HCT116 (cell line): ENCODE data around the gene CACNA2D3. TPM values are rescaled to one million over a fixed set of nuclear protein-coding genes. Genes with fewer than 3 reads are reported as not detected.

Experiments
- ATAC-seq: fragments of 200-7000 bp; cut with Tn5 transposase; 2 replicates; pipeline ENCODE4 v1.9.1; 2020; ENCODE audit warnings: mild to moderate bottlenecking, moderate library complexity
- BruUV-seq: library from RNA; stranded (reverse); fragments of 400-500 nt; replicated peaks from 2 replicates; lab custom pipeline; 2021; lab: Mats Ljungman, UMichigan
- CTCF ChIA-PET: fragments of 300-600 bp; sonication (Branson Sonifier 250); formaldehyde crosslinking; loops from one replicate; lab custom pipeline; 2021; ENCODE audit warnings: antibody characterized with exemption; lab: Charles Lee
- POLR2A ChIA-PET: fragments of 300-600, 350-600 bp; sonication (Branson Sonifier 250); formaldehyde crosslinking; loops from one replicate; lab custom pipeline; 2021; ENCODE audit warnings: antibody characterized with exemption; lab: Charles Lee
- RAD21 ChIA-PET, 2 experiments: fragments of 300-600 bp; sonication (Branson Sonifier 250); formaldehyde crosslinking; loops; one replicate each; lab custom pipeline; 2023; ENCODE audit warnings: low total read pairs in 2 of 2; ENCODE audit not compliant: uncharacterized antibody in 2 of 2, unreplicated experiment in 2 of 2, low non-redundant PET in 1 of 2; lab: Charles Lee
- DNase-seq: peaks from one replicate; pipeline ENCODE4 v3.0.0-alpha.2; 2010; ENCODE audit warnings: low read depth, low spot score
- H2AFZ ChIP-seq: fragments of 200-600 bp; shearing (Covaris generic), sonication (generic); 2 replicates; pipeline ENCODE4 v1.6.1; 2017; ENCODE audit warnings: low read depth, mixed run types, mixed read lengths, antibody characterized with exemption, low read length; ENCODE audit not compliant: poor library complexity, severe bottlenecking
- H3K27ac ChIP-seq: 2 replicates; pipeline ENCODE4 v1.5.1; 2012; ENCODE audit warnings: low read depth, low read length
- H3K27me3 ChIP-seq: fragments of 200-600 bp; sonication (generic); 2 replicates; pipeline ENCODE4 v1.6.1; 2016; ENCODE audit warnings: mixed run types, low read length, mixed read lengths; ENCODE audit not compliant: insufficient read depth
- H3K36me3 ChIP-seq, 2 experiments: fragments of 200-500 bp in 1 of 2; fragments of 200-600 bp in 1 of 2; sonication (Bioruptor generic) in 1 of 2; sonication (generic) in 1 of 2; 2 replicates each; pipeline versions ENCODE4 v1.5.1 to v1.6.1; 2014 to 2016; ENCODE audit warnings: low read length in 2 of 2, inconsistent platforms in 1 of 2, mixed read lengths in 1 of 2, mixed run types in 1 of 2; ENCODE audit not compliant: insufficient read depth in 2 of 2, control insufficient read depth in 1 of 2
- H3K4me1 ChIP-seq, 2 experiments: fragments of 200-600 bp in 1 of 2; sonication (generic) in 1 of 2; 2 replicates each; pipeline versions ENCODE4 v1.5.1 to v1.6.1; 2012 to 2017; ENCODE audit warnings: low read length in 2 of 2, inconsistent platforms in 1 of 2, mild to moderate bottlenecking in 1 of 2, mixed read lengths in 1 of 2, mixed run types in 1 of 2, moderate library complexity in 1 of 2; ENCODE audit not compliant: insufficient read depth in 2 of 2, control insufficient read depth in 1 of 2
- H3K4me2 ChIP-seq: fragments of 200-600 bp; sonication (generic); 2 replicates; pipeline ENCODE4 v1.6.1; 2017; ENCODE audit warnings: mixed run types, low read length, mixed read lengths
- H3K4me3 ChIP-seq, 2 experiments: fragments of 200-600 bp in 1 of 2; sonication (generic) in 1 of 2; replicated peaks in 1 of 2; 2 replicates each; pipeline ENCODE4 v1.5.1; 2011 to 2016; ENCODE audit warnings: low read length in 2 of 2, control low read depth in 1 of 2, low read depth in 1 of 2, mild to moderate bottlenecking in 1 of 2, mixed read lengths in 1 of 2, mixed run types in 1 of 2
- H3K79me2 ChIP-seq: fragments of 200-600 bp; sonication (generic); 2 replicates; pipeline ENCODE4 v1.6.1; 2017; ENCODE audit warnings: mild to moderate bottlenecking, mixed run types, low read length, moderate library complexity, mixed read lengths; ENCODE audit not compliant: insufficient read depth
- H3K9ac ChIP-seq: fragments of 200-600 bp; sonication (generic); 2 replicates; pipeline ENCODE4 v1.6.1; 2016; ENCODE audit warnings: low read length, mixed read lengths
- H3K9me2 ChIP-seq: fragments of 200-600 bp; sonication (generic), shearing (Covaris generic); 2 replicates; pipeline ENCODE4 v1.6.1; 2017; ENCODE audit warnings: mixed run types, mild to moderate bottlenecking, moderate library complexity; ENCODE audit not compliant: insufficient read depth
- H3K9me3 ChIP-seq, 2 experiments: fragments of 200-500 bp in 1 of 2; fragments of 200-600 bp in 1 of 2; sonication (Bioruptor generic) in 1 of 2; sonication (generic) in 1 of 2; 2 replicates each; pipeline ENCODE4 v1.6.1; 2014 to 2017; ENCODE audit warnings: low read length in 2 of 2, mixed read lengths in 2 of 2, inconsistent platforms in 1 of 2, low read depth in 1 of 2, mild to moderate bottlenecking in 1 of 2, mixed run types in 1 of 2, moderate library complexity in 1 of 2; ENCODE audit not compliant: control insufficient read depth in 1 of 2, insufficient read depth in 1 of 2
- H4K20me1 ChIP-seq: fragments of 200-600 bp; sonication (generic), shearing (Covaris generic); 2 replicates; pipeline ENCODE4 v1.6.1; 2017; ENCODE audit warnings: mixed run types, mild to moderate bottlenecking, moderate library complexity; ENCODE audit not compliant: insufficient read depth
- CBX3 ChIP-seq: IDR thresholded peaks from 2 replicates; pipeline ENCODE4 v1.6.1; 2012; ENCODE audit warnings: low read depth
- CTCF ChIP-seq, 3 experiments: fragments of 200-600 bp in 1 of 3; sonication (generic) in 1 of 3; IDR thresholded peaks in 2 of 3; conservative IDR thresholded peaks in 1 of 3; 2 replicates each; pipeline ENCODE4 v1.5.1; 2012 to 2017; ENCODE audit warnings: low read depth in 2 of 3, low read length in 2 of 3, antibody characterized with exemption in 1 of 3, borderline replicate concordance in 1 of 3, control low read depth in 1 of 3, mild to moderate bottlenecking in 1 of 3, mixed read lengths in 1 of 3, mixed run types in 1 of 3, moderate library complexity in 1 of 3; ENCODE audit not compliant: insufficient read depth in 1 of 3
- JUND ChIP-seq: IDR thresholded peaks from 2 replicates; pipeline ENCODE4 v1.6.1; 2012
- POLR2A ChIP-seq: IDR thresholded peaks from 2 replicates; pipeline ENCODE4 v1.7.0; 2011; ENCODE audit warnings: borderline replicate concordance; ENCODE audit not compliant: insufficient read depth, insufficient read length; ENCODE audit errors: extremely low read depth
- POLR2AphosphoS5 ChIP-seq: IDR thresholded peaks from 2 replicates; pipeline ENCODE4 v1.6.1; 2011; ENCODE audit warnings: mild to moderate bottlenecking, low read depth, low read length, moderate library complexity
- RAD21 ChIP-seq: IDR thresholded peaks from 2 replicates; pipeline ENCODE4 v1.6.1; 2012; ENCODE audit warnings: low read depth, mild to moderate bottlenecking
- REST ChIP-seq: IDR thresholded peaks from 2 replicates; pipeline ENCODE4 v1.6.1; 2012; ENCODE audit warnings: low read depth
- SIN3A ChIP-seq: IDR thresholded peaks from 2 replicates; pipeline ENCODE4 v1.6.1; 2012; ENCODE audit warnings: low read depth
- TCF7L2 ChIP-seq: IDR thresholded peaks from 2 replicates; pipeline ENCODE4 v1.7.0; 2011; ENCODE audit warnings: borderline replicate concordance, inconsistent platforms; ENCODE audit not compliant: insufficient read depth, insufficient read length; ENCODE audit errors: extremely low read depth
- ZBTB33 ChIP-seq: IDR thresholded peaks from 2 replicates; pipeline ENCODE4 v1.6.1; 2011; ENCODE audit warnings: mild to moderate bottlenecking, low read length, moderate library complexity; ENCODE audit not compliant: insufficient replicate concordance; ENCODE audit errors: extremely low read depth
- intact Hi-C: fragments of 100-400 bp; cut with micrococcal nuclease; formaldehyde crosslinking; loops from 2 replicates; pipeline ENCODE4 v1.10.0; 2022
- total RNA-seq: library from RNA; stranded (reverse); gene quantifications from one replicate; pipeline ENCODE4 v1.2.1, GENCODE V29; 2021; ENCODE audit not compliant: unreplicated experiment

Gene CACNA2D3
- total RNA-seq, 1 experiment from 2014 or later, result 0.20 TPM

GRCh38 chr3:54164192-54164975 is 42.0 kb downstream of the CACNA2D3 start:
- ATAC-seq, result no peak
- Histone ChIP-seq H4K20me1 (no peaks in the 10 kb centered on the region; the same call in 1 of the 2 replicates), H3K4me3 (no peak overlapping the region), H3K36me3 (no peaks in the 10 kb centered on the region), H3K27me3 (peaks cover 15% of the 10 kb centered on the region; the same call in 1 of the 2 replicates), H3K4me2 (no peak overlapping the region), H3K79me2 (no peaks in the 10 kb centered on the region), H3K9ac (no peak overlapping the region), H3K4me1 (no peaks in the 10 kb centered on the region), H2AFZ (no peak overlapping the region), H3K9me3 (no peaks in the 10 kb centered on the region), H3K27ac (no peak overlapping the region), H3K9me2 (no peaks in the 10 kb centered on the region)
- ChIA-PET POLR2A (no interaction called here), CTCF (no interaction called here), RAD21 (no interaction called here)
- intact Hi-C loops, result no loop called here
- no TSS peak for BruUV-seq
- no peak for TF ChIP-seq SIN3A
- no peak for TF ChIP-seq POLR2A
- no peak for TF ChIP-seq RAD21
- TF ChIP-seq CTCF (IDR thresholded peaks at IDR 0.05 in 2 of 3, conservative IDR thresholded peaks at IDR 0.05 in 1 of 3; ENCODE audit: borderline replicate concordance in 1 of 3, insufficient read depth in 1 of 3, low read depth in 2 of 3, low read length in 2 of 3), result no peak
- TF ChIP-seq JUND, result no peak
- no peak for TF ChIP-seq REST
- no peak for TF ChIP-seq CBX3
- no peak for TF ChIP-seq ZBTB33
- no peak for TF ChIP-seq TCF7L2
- no peak for TF ChIP-seq POLR2AphosphoS5
- no peak for DNase-seq
